ENCODE measurements around the gene LRRC47. TPM values are rescaled to one million over a fixed set of nuclear protein-coding genes. Genes with fewer than 3 reads are reported as not detected.

LRRC47 gene
- polyA plus RNA-seq (2012; rRNA removed), result 26.9 and 34.6 TPM in 2 replicates
- 25.0 and 31.4 TPM in 2 replicates for polyA plus RNA-seq (2012; cell fraction: cytosol; rRNA removed)
- polyA plus RNA-seq (2012; cell fraction: nucleus; rRNA removed), result 52.1 and 53.1 TPM in 2 replicates

DNA sequence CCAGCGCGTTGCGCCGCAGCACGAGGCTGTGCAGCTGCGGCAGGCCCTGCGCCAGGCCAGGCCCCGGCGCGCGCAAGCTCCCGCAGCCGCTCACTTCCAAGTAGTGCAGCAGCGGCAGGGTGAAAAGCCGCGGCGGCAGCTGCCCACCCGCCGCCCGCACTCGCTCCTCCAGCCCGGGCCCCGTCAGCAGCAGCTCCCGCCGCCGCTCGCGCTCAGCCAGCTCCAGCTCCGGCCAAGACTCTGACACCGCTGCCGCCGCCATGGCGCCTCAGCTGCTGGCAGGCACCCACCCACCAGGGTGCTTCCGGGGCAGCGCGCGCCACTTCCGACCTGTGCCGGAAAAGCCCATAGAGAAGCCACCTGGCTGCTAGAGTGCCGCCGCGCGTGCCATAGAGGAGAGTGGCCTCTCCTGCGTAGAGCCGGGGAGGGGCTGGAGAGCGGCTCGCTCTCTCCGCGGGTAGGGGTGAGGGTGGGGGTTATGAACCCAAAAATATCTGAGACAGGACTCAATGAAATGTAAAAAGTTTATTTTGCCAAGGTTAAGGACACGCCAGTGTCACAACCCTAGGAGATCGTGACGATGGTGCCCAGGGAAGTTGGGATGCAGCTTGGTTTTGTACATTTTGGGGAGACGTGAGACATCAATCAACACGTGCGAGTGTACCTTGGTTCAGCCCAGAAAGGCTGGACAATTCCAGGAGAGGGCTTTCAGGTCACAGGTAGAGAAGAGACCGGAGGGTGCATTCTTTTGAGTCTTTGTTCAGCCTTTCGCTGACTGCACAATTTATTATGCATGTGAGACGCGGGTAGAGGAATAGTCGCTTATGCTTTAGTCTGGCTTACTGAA, at the start of gene LRRC47:
LRRC47 (minus strand) TSS at position 284 of the 847 bp plus-strand sequence; CDS start at position 262, 22 bp downstream.
- 4% methylated on average over 15 of the region's 60 CpGs for WGBS (ENCODE audit: low lambda C conversion rate)
- Histone ChIP-seq H3K4me2 (peak within 1 kb of the TSS; percentile 87), H3K9me2 (no peaks in the 10 kb centered on the region), H3K27ac (ENCODE audit: low read depth in 2 of 2, low read length in 1 of 2) (peak within 1 kb of the TSS in 1 of 2 experiments; percentile 70; a peak in 3 of 4 replicates), H3K9me3 (no peaks in the 10 kb centered on the region), H3K4me1 (ENCODE audit: control insufficient read depth in 1 of 2, insufficient read depth in 2 of 2, low read depth in 1 of 2, low read length in 1 of 2) (peaks cover 0 to 20% of the 10 kb centered on the region in 2 experiments; a peak in 2 of 4 replicates), H3K79me2 (ENCODE audit: insufficient read depth) (peaks cover 45% of the 10 kb centered on the region), H3F3A (replicated peaks; ENCODE audit: insufficient read depth) (no peaks in the 10 kb centered on the region), H3K9ac (peak within 1 kb of the TSS; percentile 73), H3K4me3 (ENCODE audit: low read depth in 2 of 2, low read length in 1 of 2) (peak within 1 kb of the TSS; percentile 74 to 79), H2AFZ (ENCODE audit: low read depth) (peak within 1 kb of the TSS; percentile 93), H3K27me3 (ENCODE audit: insufficient read depth) (no peaks in the 10 kb centered on the region), H3K36me3 (replicated peaks in 1 of 2; ENCODE audit: control insufficient read depth in 1 of 2, insufficient read depth in 2 of 2, low read length in 1 of 2) (peaks cover 0 to 5% of the 10 kb centered on the region in 2 experiments), H4K20me1 (ENCODE audit: insufficient read depth) (peaks cover 30% of the 10 kb centered on the region)
- DNase-seq, result peak; percentile 98
- ChIA-PET CTCF (interaction anchor here (1.0 to 1.9 kb wide), 6 partner anchors 21 to 343 kb away, joined by 3 to 8 read pairs (median 4); no protein-coding TSS in a partner anchor), POLR2A (interaction anchor here (0.6 to 2.1 kb wide), 7 partner anchors 9 to 1405 kb away, joined by 3 to 14 read pairs (median 3); partner anchors contain the start of genes C1orf174 and RER1)
- TF ChIP-seq, protein P1, sequence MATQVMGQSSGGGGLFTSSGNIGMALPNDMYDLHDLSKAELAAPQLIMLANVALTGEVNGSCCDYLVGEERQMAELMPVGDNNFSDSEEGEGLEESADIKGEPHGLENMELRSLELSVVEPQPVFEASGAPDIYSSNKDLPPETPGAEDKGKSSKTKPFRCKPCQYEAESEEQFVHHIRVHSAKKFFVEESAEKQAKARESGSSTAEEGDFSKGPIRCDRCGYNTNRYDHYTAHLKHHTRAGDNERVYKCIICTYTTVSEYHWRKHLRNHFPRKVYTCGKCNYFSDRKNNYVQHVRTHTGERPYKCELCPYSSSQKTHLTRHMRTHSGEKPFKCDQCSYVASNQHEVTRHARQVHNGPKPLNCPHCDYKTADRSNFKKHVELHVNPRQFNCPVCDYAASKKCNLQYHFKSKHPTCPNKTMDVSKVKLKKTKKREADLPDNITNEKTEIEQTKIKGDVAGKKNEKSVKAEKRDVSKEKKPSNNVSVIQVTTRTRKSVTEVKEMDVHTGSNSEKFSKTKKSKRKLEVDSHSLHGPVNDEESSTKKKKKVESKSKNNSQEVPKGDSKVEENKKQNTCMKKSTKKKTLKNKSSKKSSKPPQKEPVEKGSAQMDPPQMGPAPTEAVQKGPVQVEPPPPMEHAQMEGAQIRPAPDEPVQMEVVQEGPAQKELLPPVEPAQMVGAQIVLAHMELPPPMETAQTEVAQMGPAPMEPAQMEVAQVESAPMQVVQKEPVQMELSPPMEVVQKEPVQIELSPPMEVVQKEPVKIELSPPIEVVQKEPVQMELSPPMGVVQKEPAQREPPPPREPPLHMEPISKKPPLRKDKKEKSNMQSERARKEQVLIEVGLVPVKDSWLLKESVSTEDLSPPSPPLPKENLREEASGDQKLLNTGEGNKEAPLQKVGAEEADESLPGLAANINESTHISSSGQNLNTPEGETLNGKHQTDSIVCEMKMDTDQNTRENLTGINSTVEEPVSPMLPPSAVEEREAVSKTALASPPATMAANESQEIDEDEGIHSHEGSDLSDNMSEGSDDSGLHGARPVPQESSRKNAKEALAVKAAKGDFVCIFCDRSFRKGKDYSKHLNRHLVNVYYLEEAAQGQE (IDR thresholded peaks at IDR 0.05; ENCODE audit: low read depth, low read length), result peak; percentile 35; the same call in 1 of the 2 replicates
- TF ChIP-seq NFIC (IDR thresholded peaks at IDR 0.05; ENCODE audit: borderline replicate concordance) (peak; percentile 46; the same call in 1 of the 2 replicates), TCF12 (IDR thresholded peaks at IDR 0.05) (peak; percentile 28; the same call in 1 of the 2 replicates), CHD2 (IDR thresholded peaks at IDR 0.05; ENCODE audit: low read length, partially characterized antibody) (peak; percentile 89), RXRA (IDR thresholded peaks at IDR 0.05; ENCODE audit: borderline replicate concordance, low read depth) (no peak), SMC3 (IDR thresholded peaks at IDR 0.05; ENCODE audit: low read depth, low read length) (no peak), NRF1 (IDR thresholded peaks at IDR 0.05; ENCODE audit: low read depth, low read length) (no peak), ELF1 (IDR thresholded peaks at IDR 0.05) (peak; percentile 81), RCOR1 (IDR thresholded peaks at IDR 0.05; ENCODE audit: low read length) (no peak), EP300 (IDR thresholded peaks at IDR 0.05; ENCODE audit: borderline replicate concordance in 1 of 2, low read depth in 1 of 2, low read length in 1 of 2) (no peak), YY1 (IDR thresholded peaks at IDR 0.05; ENCODE audit: low read depth) (peak; percentile 89), JUND (IDR thresholded peaks at IDR 0.05) (no peak), FOSL2 (IDR thresholded peaks at IDR 0.05; ENCODE audit: borderline replicate concordance, low read depth) (no peak), MXI1 (IDR thresholded peaks at IDR 0.05; ENCODE audit: low read depth, low read length) (peak; percentile 91), TAF1 (IDR thresholded peaks at IDR 0.05; ENCODE audit: borderline replicate concordance, low read depth, low read length) (peak; percentile 88), POLR2AphosphoS5 (IDR thresholded peaks at IDR 0.05; ENCODE audit: low read depth, low read length) (peak; percentile 90), TEAD4 (IDR thresholded peaks at IDR 0.05; ENCODE audit: borderline replicate concordance, insufficient read depth) (no peak), RFX5 (IDR thresholded peaks at IDR 0.05; ENCODE audit: low read length) (no peak), GABPA (IDR thresholded peaks at IDR 0.05; ENCODE audit: low read depth) (peak; percentile 97)
- TF ChIP-seq, protein P2, sequence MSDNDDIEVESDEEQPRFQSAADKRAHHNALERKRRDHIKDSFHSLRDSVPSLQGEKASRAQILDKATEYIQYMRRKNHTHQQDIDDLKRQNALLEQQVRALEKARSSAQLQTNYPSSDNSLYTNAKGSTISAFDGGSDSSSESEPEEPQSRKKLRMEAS (IDR thresholded peaks at IDR 0.05; ENCODE audit: low read depth), result peak; percentile 85
- TF ChIP-seq, protein P3, sequence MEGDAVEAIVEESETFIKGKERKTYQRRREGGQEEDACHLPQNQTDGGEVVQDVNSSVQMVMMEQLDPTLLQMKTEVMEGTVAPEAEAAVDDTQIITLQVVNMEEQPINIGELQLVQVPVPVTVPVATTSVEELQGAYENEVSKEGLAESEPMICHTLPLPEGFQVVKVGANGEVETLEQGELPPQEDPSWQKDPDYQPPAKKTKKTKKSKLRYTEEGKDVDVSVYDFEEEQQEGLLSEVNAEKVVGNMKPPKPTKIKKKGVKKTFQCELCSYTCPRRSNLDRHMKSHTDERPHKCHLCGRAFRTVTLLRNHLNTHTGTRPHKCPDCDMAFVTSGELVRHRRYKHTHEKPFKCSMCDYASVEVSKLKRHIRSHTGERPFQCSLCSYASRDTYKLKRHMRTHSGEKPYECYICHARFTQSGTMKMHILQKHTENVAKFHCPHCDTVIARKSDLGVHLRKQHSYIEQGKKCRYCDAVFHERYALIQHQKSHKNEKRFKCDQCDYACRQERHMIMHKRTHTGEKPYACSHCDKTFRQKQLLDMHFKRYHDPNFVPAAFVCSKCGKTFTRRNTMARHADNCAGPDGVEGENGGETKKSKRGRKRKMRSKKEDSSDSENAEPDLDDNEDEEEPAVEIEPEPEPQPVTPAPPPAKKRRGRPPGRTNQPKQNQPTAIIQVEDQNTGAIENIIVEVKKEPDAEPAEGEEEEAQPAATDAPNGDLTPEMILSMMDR (IDR thresholded peaks at IDR 0.05), result no peak
- TF ChIP-seq, protein P4, sequence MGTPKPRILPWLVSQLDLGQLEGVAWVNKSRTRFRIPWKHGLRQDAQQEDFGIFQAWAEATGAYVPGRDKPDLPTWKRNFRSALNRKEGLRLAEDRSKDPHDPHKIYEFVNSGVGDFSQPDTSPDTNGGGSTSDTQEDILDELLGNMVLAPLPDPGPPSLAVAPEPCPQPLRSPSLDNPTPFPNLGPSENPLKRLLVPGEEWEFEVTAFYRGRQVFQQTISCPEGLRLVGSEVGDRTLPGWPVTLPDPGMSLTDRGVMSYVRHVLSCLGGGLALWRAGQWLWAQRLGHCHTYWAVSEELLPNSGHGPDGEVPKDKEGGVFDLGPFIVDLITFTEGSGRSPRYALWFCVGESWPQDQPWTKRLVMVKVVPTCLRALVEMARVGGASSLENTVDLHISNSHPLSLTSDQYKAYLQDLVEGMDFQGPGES (IDR thresholded peaks at IDR 0.05; ENCODE audit: low read depth, low read length), result no peak
- TF ChIP-seq, protein P5, sequence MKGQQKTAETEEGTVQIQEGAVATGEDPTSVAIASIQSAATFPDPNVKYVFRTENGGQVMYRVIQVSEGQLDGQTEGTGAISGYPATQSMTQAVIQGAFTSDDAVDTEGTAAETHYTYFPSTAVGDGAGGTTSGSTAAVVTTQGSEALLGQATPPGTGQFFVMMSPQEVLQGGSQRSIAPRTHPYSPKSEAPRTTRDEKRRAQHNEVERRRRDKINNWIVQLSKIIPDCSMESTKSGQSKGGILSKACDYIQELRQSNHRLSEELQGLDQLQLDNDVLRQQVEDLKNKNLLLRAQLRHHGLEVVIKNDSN (IDR thresholded peaks at IDR 0.05; ENCODE audit: borderline replicate concordance, low read depth), result no peak

All from SK-N-SH (cell line).